ENCODE results near the gene CLTA.
"Not testable (repeated sequence)": the region's sequence is repeated elsewhere in the genome, so short reads cannot be mapped to it uniquely, and the experiment has no call there.

The CLTA gene

GRCh38 chr9:36191686-36192085 lies 965 bp downstream of the CLTA start:
- no peak for DNase-seq

GRCh38 chr9:36192196-36192595 lies 1.5 kb downstream of the CLTA start:
- DNase-seq, result no peak

GRCh38 chr9:36193023-36193422 lies 2.3 kb downstream of the CLTA start:
- DNase-seq, result no peak

GRCh38 chr9:36194326-36195000 lies 3.7 kb downstream of the CLTA start:
- DNase-seq, result no peak

GRCh38 chr9:36204906-36205547 lies 14.3 kb downstream of the CLTA start:
- DNase-seq, result no peak

GRCh38 chr9:36207016-36207415 lies 16.3 kb downstream of the CLTA start:
- no peak for DNase-seq

- no peak for DNase-seq
Measured at GRCh38 chr9:36207546-36208012, 16.9 kb downstream of the CLTA start.

- DNase-seq, result no peak
Measured at GRCh38 chr9:36208521-36209253, 18.0 kb downstream of the CLTA start.

GRCh38 chr9:36210722-36211121 lies 20.0 kb downstream of the CLTA start:
- no peak for DNase-seq

- no peak for DNase-seq
Measured at GRCh38 chr9:36211510-36211909, 20.8 kb downstream of the CLTA start.

- no peak for DNase-seq
Measured at GRCh38 chr9:36213387-36213786, 22.7 kb downstream of the CLTA start.

- no peak for DNase-seq
Measured at GRCh38 chr9:36213989-36214388, 23.3 kb downstream of the CLTA start.

- DNase-seq, result no peak
Measured at GRCh38 chr9:36214571-36214970, 23.9 kb downstream of the CLTA start.

- no peak for DNase-seq
Measured at GRCh38 chr9:36217256-36217968, 26.7 kb downstream of the CLTA start.

GRCh38 chr9:36218011-36218410 lies 27.3 kb downstream of the CLTA start:
- DNase-seq, result no peak

GRCh38 chr9:36218411-36218901 lies 27.7 kb downstream of the CLTA start:
- no peak for DNase-seq

- no peak for DNase-seq
Measured at GRCh38 chr9:36221667-36222066, 30.9 kb downstream of the CLTA start.

- DNase-seq, result no peak
Measured at GRCh38 chr9:36222449-36222848, 31.7 kb downstream of the CLTA start.

- no peak for DNase-seq
Measured at GRCh38 chr9:36237230-36237629, 46.5 kb downstream of the CLTA start.

GRCh38 chr9:36239205-36239604 lies 48.5 kb downstream of the CLTA start:
- not testable (repeated sequence) for DNase-seq

GRCh38 chr9:36239675-36240074 lies 49.0 kb downstream of the CLTA start:
- DNase-seq, result not testable (repeated sequence)

GRCh38 chr9:36245906-36246305 lies 55.2 kb downstream of the CLTA start:
- DNase-seq, result no peak

GRCh38 chr9:36247356-36247755 lies 56.6 kb downstream of the CLTA start:
- DNase-seq, result no peak
